Breast epithelium (tissue), 4 donors: ENCODE data around the gene HOPX. TPM values are rescaled to one million over a fixed set of nuclear protein-coding genes. Genes with fewer than 3 reads are reported as not detected.

ENCODE experiments used
- DNase-seq, 2 donors: peaks; one replicate each; pipeline ENCODE4 v3.0.0-alpha.2; 2019; ENCODE audit warnings: low spot score in 2 of 2
- H3K27ac ChIP-seq, 2 donors: fragments of 200-600 bp; sonication (generic) in 1 of 2; one replicate each; pipeline ENCODE4 v1.5.1; 2016 to 2019; ENCODE audit warnings: mild to moderate bottlenecking in 1 of 2
- H3K27me3 ChIP-seq, 2 donors: fragments of 200-600 bp; sonication (generic) in 1 of 2; one replicate each; pipeline versions ENCODE4 v1.5.1 to v1.6.0; 2017 to 2019; ENCODE audit warnings: control low read depth in 1 of 2, mild to moderate bottlenecking in 1 of 2
- H3K36me3 ChIP-seq: fragments of 200-600 bp; one replicate; pipeline ENCODE4 v1.5.1; 2019
- H3K4me1 ChIP-seq, 2 donors: fragments of 200-600 bp; sonication (generic); one replicate each; pipeline ENCODE4 v1.5.1; 2016 to 2019; ENCODE audit warnings: control low read depth in 1 of 2
- H3K4me3 ChIP-seq, 3 donors: fragments of 200-600 bp; sonication (generic); 1 replicate in 2 of 3; 2 replicates in 1 of 3; pipeline ENCODE4 v1.5.1; 2016 to 2019; ENCODE audit warnings: mild to moderate bottlenecking in 3 of 3, moderate library complexity in 2 of 3
- H3K9me3 ChIP-seq, 2 donors: fragments of 200-600 bp; sonication (generic) in 1 of 2; one replicate each; pipeline ENCODE4 v1.5.1; 2016 to 2019; ENCODE audit warnings: control low read depth in 1 of 2
- POLR2A ChIP-seq: fragments of 450-650 bp; IDR thresholded peaks from one replicate; pipeline ENCODE4 v1.6.1; 2016; ENCODE audit warnings: antibody characterized with exemption, mild to moderate bottlenecking, moderate library complexity
- POLR2AphosphoS5 ChIP-seq, 3 donors: sonication (generic); formaldehyde crosslinking; IDR thresholded peaks; one replicate each; pipeline ENCODE4 v1.6.1; 2017; ENCODE audit warnings: antibody characterized with exemption in 3 of 3
- intact Hi-C: fragments of 100-400 bp; cut with DNase I; formaldehyde crosslinking; loops from one replicate; pipeline ENCODE4 v1.15.1; 2023; ENCODE audit warnings: low total_unique reads
- total RNA-seq, 3 donors: library from RNA; depleted of rRNA; stranded (reverse); fragments of >200 nt; gene quantifications; one replicate each; pipeline ENCODE4 v1.1.0, GENCODE V29; 2016
- TF ChIP-seq, protein P1 (sequence below), 3 donors: fragments of 450-650 bp; IDR thresholded peaks; one replicate each; pipeline ENCODE4 v1.5.1; 2016 to 2017; ENCODE audit warnings: antibody characterized with exemption in 3 of 3, mild to moderate bottlenecking in 3 of 3, moderate library complexity in 3 of 3

The HOPX gene
- total RNA-seq, 3 donors from 2014 or later: 3.8 to 9.8 (median 4.8) TPM

DNA sequence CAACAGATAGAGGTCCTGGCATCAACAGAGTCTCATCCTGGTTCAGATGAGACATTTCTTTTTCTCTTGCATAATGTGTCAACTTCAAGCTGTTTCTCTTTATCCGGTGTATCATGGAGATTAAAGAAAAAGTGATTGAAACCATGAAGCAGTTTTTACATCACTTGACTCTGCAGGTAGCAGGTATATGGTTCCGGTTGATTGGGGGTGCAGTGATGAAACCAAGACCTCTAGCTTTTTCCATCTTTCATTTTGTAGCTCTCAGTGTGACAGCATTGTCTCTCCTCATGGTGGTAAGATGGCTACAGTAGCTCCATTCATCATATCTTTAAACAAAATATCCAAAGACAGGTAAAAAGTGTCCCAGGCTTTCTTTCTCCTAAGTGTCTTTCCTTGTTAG is 2.4 kb upstream of the HOPX start:
- intact Hi-C loops: no loop called here
- Histone ChIP-seq H3K27ac (no peak overlapping the region), H3K4me3 (no peak overlapping the region), H3K27me3 (no peaks in the 10 kb centered on the region), H3K36me3 (no peaks in the 10 kb centered on the region), H3K9me3 (no peaks in the 10 kb centered on the region), H3K4me1 (no peaks in the 10 kb centered on the region)
- no peak for DNase-seq
- TF ChIP-seq POLR2A (no peak), POLR2AphosphoS5 (IDR thresholded peaks at IDR 0.05) (no peak)
- TF ChIP-seq, protein P1, sequence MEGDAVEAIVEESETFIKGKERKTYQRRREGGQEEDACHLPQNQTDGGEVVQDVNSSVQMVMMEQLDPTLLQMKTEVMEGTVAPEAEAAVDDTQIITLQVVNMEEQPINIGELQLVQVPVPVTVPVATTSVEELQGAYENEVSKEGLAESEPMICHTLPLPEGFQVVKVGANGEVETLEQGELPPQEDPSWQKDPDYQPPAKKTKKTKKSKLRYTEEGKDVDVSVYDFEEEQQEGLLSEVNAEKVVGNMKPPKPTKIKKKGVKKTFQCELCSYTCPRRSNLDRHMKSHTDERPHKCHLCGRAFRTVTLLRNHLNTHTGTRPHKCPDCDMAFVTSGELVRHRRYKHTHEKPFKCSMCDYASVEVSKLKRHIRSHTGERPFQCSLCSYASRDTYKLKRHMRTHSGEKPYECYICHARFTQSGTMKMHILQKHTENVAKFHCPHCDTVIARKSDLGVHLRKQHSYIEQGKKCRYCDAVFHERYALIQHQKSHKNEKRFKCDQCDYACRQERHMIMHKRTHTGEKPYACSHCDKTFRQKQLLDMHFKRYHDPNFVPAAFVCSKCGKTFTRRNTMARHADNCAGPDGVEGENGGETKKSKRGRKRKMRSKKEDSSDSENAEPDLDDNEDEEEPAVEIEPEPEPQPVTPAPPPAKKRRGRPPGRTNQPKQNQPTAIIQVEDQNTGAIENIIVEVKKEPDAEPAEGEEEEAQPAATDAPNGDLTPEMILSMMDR (IDR thresholded peaks at IDR 0.05): no peak

DNA sequence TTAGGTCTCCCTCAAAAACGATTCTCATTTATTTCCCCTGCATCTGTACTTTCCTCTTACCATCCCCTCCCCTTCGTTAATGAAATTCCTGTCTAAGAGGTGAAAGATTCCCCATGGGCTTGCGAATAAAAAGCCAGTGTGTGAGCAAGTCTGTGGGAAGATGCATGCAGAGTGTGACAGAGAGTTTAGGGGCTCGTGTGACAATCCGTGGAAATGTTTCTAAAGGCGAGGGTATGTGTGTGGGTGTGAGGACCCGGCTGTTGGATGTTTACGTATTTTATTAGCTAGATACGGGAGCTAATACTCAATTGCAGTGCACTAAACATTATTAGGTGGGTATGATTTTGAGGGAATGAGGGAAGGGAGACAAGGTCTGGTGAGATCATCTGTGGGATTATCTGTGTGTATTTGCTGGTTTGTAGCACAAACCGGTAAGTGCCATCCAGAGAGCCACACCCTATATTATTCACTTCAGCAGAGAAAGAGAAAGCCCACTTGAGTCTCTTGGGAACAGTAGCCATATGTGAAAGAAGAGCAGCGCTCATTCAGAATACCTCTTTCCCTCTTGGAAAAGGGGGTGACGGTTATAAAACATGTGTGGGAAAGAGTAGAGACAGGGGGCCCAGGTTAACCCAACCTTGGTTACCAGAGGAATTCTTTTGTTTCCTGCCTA is 893 bp upstream of the HOPX start:
- intact Hi-C loops: no loop called here
- no peak for DNase-seq
- Histone ChIP-seq H3K36me3 (no peaks in the 10 kb centered on the region), H3K4me1 (no peaks in the 10 kb centered on the region), H3K4me3 (peak overlapping the region in 2 of 3 donors; percentile 27 to 44), H3K27me3 (no peaks in the 10 kb centered on the region), H3K9me3 (no peaks in the 10 kb centered on the region), H3K27ac (peak overlapping the region in 1 of 2 donors; percentile 61)
- TF ChIP-seq, protein P1 (IDR thresholded peaks at IDR 0.05): no peak
- TF ChIP-seq POLR2AphosphoS5 (IDR thresholded peaks at IDR 0.05) (no peak), POLR2A (no peak)

DNA sequence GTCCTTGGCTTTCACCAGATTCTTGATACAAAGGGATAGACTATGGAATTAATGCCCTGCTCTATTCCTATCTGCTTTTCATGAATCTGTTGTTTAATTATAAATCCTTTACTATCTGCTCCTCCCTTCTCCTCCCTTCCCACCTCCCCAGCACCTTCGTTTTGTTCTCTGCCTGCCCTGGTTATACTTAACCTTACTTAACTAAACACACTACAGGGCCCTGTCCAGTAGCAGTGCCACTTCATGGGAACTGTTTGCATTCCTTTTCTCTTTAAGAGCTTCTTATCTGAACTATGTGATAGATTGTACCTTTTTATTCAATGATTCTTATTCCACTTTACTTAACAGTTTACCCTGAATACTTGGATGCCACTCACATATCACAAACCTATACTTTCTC is 830 bp downstream of the HOPX start:
- H3K27ac ChIP-seq: no peak overlapping the region
- TF ChIP-seq POLR2A (no peak), POLR2AphosphoS5 (IDR thresholded peaks at IDR 0.05) (no peak)
- TF ChIP-seq, protein P1 (IDR thresholded peaks at IDR 0.05): no peak
- H3K9me3 ChIP-seq: no peaks in the 10 kb centered on the region
- intact Hi-C loops: no loop called here
- no peak overlapping the region for H3K4me3 ChIP-seq
- no peak for DNase-seq
- H3K27me3 ChIP-seq: no peaks in the 10 kb centered on the region
- H3K4me1 ChIP-seq: no peaks in the 10 kb centered on the region
- H3K36me3 ChIP-seq: no peaks in the 10 kb centered on the region

DNA sequence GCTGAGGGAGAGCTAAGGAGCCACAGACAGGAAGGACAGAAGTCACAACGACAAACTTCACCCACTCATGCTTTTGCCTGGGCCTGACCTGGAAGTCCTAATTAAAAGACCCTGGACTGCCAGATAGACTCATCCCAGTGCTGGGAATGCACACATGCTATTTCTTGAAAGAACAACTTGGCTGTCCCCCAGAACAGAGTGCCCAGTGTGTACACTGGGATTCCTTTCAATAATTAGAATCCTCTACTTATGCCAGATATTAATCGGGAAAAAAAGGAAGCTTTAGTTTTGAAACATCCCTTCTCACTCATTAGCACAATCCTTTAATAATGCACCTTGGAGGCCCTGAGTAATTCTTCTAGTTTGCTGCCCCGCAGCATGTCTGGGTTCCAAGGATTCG is 3.4 kb downstream of the HOPX start:
- H3K4me1 ChIP-seq: no peaks in the 10 kb centered on the region
- intact Hi-C loops: no loop called here

GRCh38 chr4:56674984-56675383 is 6.1 kb downstream of the HOPX start:
- H3K36me3 ChIP-seq: no peaks in the 10 kb centered on the region

More for the DNA sequence above, 3.4 kb downstream of the HOPX start:
- Histone ChIP-seq H3K27ac (no peak overlapping the region), H3K27me3 (no peaks in the 10 kb centered on the region), H3K4me3 (no peak overlapping the region), H3K36me3 (no peaks in the 10 kb centered on the region), H3K9me3 (no peaks in the 10 kb centered on the region)
- no peak for DNase-seq
- no peak for TF ChIP-seq POLR2A
- TF ChIP-seq, protein P1 (IDR thresholded peaks at IDR 0.05): no peak
- TF ChIP-seq POLR2AphosphoS5 (IDR thresholded peaks at IDR 0.05): no peak

More at GRCh38 chr4:56674984-56675383, 6.1 kb downstream of the HOPX start:
- H3K27ac ChIP-seq: no peak overlapping the region
- H3K4me3 ChIP-seq: no peak overlapping the region
- H3K27me3 ChIP-seq: no peaks in the 10 kb centered on the region
- intact Hi-C loops: no loop called here
- DNase-seq: no peak
- H3K9me3 ChIP-seq: no peaks in the 10 kb centered on the region
- H3K4me1 ChIP-seq: no peaks in the 10 kb centered on the region
- TF ChIP-seq POLR2AphosphoS5 (IDR thresholded peaks at IDR 0.05) (no peak), POLR2A (no peak)
- TF ChIP-seq, protein P1 (IDR thresholded peaks at IDR 0.05): no peak
